ENCODE results near the gene KLK1.

GRCh38 chr19:50850738-50851137 lies 27.2 kb upstream of the KLK1 start:
- TF ChIP-seq CTCF (IDR thresholded peaks at IDR 0.05) (no peak), POLR2A (IDR thresholded peaks at IDR 0.05) (no peak)

Measured in tibial nerve (tissue), 3 donors.